ENCODE data around the gene OTUB1. TPM values are rescaled to one million over a fixed set of nuclear protein-coding genes. Genes with fewer than 3 reads are reported as not detected.

The OTUB1 gene
- total RNA-seq, 4 donors from 2014 or later, result 47.7 to 70.4 (median 53.2) TPM

- no peaks in the 10 kb centered on the region for H3K4me1 ChIP-seq
- H3K9me3 ChIP-seq, result no peaks in the 10 kb centered on the region
- H3K36me3 ChIP-seq, result no peaks in the 10 kb centered on the region
- H3K4me3 ChIP-seq, result no peak overlapping the region
- no peak for ATAC-seq
- no peak overlapping the region for H3K27ac ChIP-seq
- no peaks in the 10 kb centered on the region for H3K27me3 ChIP-seq
- no peak for TF ChIP-seq POLR2A (IDR thresholded peaks at IDR 0.05)
- no peak for TF ChIP-seq POLR2AphosphoS5 (IDR thresholded peaks at IDR 0.05)
- TF ChIP-seq CTCF (IDR thresholded peaks at IDR 0.05), result no peak
- no peak for TF ChIP-seq EP300 (IDR thresholded peaks at IDR 0.05)
- 100% methylated on average over 1 of the region's 8 CpGs; no CpG with 5 or more reads in 1 of the 2 donors for WGBS, 2 donors (ENCODE audit: low coverage in 1 of 2)
Measured at GRCh38 chr11:64018310-64018709, 32.1 kb downstream of the OTUB1 start.

DNA sequence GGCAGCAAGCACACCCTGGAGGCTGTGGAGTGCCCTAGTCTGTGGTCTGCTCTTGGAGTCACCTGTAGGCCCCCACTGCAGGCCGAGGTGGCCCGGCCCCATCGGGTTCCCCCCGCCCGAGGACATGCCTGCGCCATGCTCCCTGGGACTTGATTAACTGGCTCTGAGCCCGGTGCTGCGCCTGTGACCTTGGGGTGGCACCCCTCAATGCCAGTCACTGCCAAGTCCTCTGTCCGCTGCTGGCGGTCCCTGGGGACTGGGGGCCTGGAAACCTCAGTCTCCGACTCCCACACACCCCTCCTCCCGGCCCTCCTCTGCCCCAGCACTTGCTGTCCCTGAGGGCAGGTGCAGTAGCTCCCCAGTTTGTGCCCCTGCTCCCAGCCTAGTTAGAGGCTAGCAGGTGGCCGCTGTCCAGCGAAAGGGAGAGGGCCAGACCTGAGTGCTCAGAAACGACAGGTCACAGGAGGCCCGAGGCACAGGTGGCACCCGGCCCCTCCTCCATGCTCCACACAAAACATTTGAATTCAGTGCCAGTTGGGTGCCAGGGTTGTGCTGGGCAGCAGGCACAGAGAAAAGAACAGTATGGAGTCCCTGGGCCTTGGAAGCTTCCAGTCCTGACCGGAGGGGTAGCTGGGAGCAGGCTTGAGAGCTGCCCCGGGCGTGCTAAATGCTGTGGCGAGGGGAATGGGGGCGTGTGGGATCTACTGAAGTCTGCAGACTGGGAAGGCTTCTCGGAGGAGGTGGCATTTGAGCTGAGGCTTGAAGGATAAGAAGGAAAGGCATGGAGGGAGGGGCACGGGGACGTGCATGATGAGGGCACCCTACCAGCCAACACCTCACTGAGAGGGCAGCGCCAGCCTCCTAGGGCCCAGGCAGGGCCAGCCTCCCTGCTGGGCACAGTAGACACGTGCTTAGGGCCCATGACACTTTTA is 33.1 kb downstream of the OTUB1 start:
- no peaks in the 10 kb centered on the region for H3K36me3 ChIP-seq
- H3K4me1 ChIP-seq, result no peaks in the 10 kb centered on the region
- WGBS, 2 donors (ENCODE audit: low coverage in 1 of 2), result 85 to 92% methylated on average over 5 to 10 of the region's 27 CpGs
- H3K27me3 ChIP-seq, result no peaks in the 10 kb centered on the region
- no peak overlapping the region for H3K4me3 ChIP-seq
- ATAC-seq, result no peak
- no peaks in the 10 kb centered on the region for H3K9me3 ChIP-seq
- no peak for TF ChIP-seq CTCF (IDR thresholded peaks at IDR 0.05)
- TF ChIP-seq POLR2AphosphoS5 (IDR thresholded peaks at IDR 0.05), result no peak
- no peak for TF ChIP-seq EP300 (IDR thresholded peaks at IDR 0.05)
- no peak for TF ChIP-seq POLR2A (IDR thresholded peaks at IDR 0.05)
- H3K27ac ChIP-seq, result no peak overlapping the region

GRCh38 chr11:64020976-64021756 is 34.9 kb downstream of the OTUB1 start:
- no peak overlapping the region for H3K27ac ChIP-seq
- no peaks in the 10 kb centered on the region for H3K36me3 ChIP-seq
- no peaks in the 10 kb centered on the region for H3K27me3 ChIP-seq
- TF ChIP-seq CTCF (IDR thresholded peaks at IDR 0.05), result no peak
- no peak for TF ChIP-seq POLR2A (IDR thresholded peaks at IDR 0.05)
- no peak for TF ChIP-seq POLR2AphosphoS5 (IDR thresholded peaks at IDR 0.05)
- TF ChIP-seq EP300 (IDR thresholded peaks at IDR 0.05), result no peak
- 90% methylated on average over 2 of the region's 22 CpGs; no CpG with 5 or more reads in 1 of the 2 donors for WGBS, 2 donors (ENCODE audit: low coverage in 1 of 2)
- no peaks in the 10 kb centered on the region for H3K4me1 ChIP-seq
- no peak overlapping the region for H3K4me3 ChIP-seq
- ATAC-seq, result no peak
- no peaks in the 10 kb centered on the region for H3K9me3 ChIP-seq

- H3K4me3 ChIP-seq, result no peak overlapping the region
- TF ChIP-seq CTCF (IDR thresholded peaks at IDR 0.05) (no peak), POLR2A (IDR thresholded peaks at IDR 0.05) (no peak), EP300 (IDR thresholded peaks at IDR 0.05) (no peak), POLR2AphosphoS5 (IDR thresholded peaks at IDR 0.05) (no peak)
- no peaks in the 10 kb centered on the region for H3K9me3 ChIP-seq
- H3K36me3 ChIP-seq, result no peaks in the 10 kb centered on the region
- no peak overlapping the region for H3K27ac ChIP-seq
- H3K4me1 ChIP-seq, result no peaks in the 10 kb centered on the region
- H3K27me3 ChIP-seq, result no peaks in the 10 kb centered on the region
- 40% methylated on average over 2 of the region's 10 CpGs; no CpG with 5 or more reads in 1 of the 2 donors for WGBS, 2 donors (ENCODE audit: low coverage in 1 of 2)
- no peak for ATAC-seq
Measured at GRCh38 chr11:64021757-64022093, 35.5 kb downstream of the OTUB1 start.
